Esophagus muscularis mucosa (tissue), 4 donors: ENCODE data around the gene PLAAT3. TPM values are rescaled to one million over a fixed set of nuclear protein-coding genes. Genes with fewer than 3 reads are reported as not detected.

Experiments
- DNase-seq: peaks from one replicate; pipeline ENCODE4 v3.0.0-alpha.2; 2017; ENCODE audit errors: extremely low spot score
- H3K27ac ChIP-seq, 4 donors: fragments of 200-600 bp; sonication (generic); replicated peaks in 1 of 4; 1 replicate in 3 of 4; 2 replicates in 1 of 4; pipeline ENCODE4 v1.5.1; 2016 to 2019; ENCODE audit warnings: mild to moderate bottlenecking in 1 of 4
- H3K27me3 ChIP-seq, 4 donors: fragments of 200-600 bp; sonication (generic); one replicate each; pipeline versions ENCODE4 v1.5.1 to v1.6.0; 2016 to 2019
- H3K36me3 ChIP-seq, 4 donors: fragments of 200-600 bp; sonication (generic); one replicate each; pipeline ENCODE4 v1.5.1; 2016 to 2019
- H3K4me1 ChIP-seq, 4 donors: fragments of 200-600 bp; sonication (generic); one replicate each; pipeline ENCODE4 v1.5.1; 2016 to 2019
- H3K4me3 ChIP-seq, 4 donors: fragments of 200-600 bp; sonication (generic); 1 replicate in 2 of 4; 2 replicates in 2 of 4; pipeline ENCODE4 v1.5.1; 2016 to 2019; ENCODE audit warnings: mild to moderate bottlenecking in 4 of 4, moderate library complexity in 1 of 4
- H3K9me3 ChIP-seq, 4 donors: fragments of 200-600 bp; sonication (generic); 1 replicate in 3 of 4; 2 replicates in 1 of 4; pipeline ENCODE4 v1.5.1; 2016 to 2019
- EP300 ChIP-seq: sonication (generic); formaldehyde crosslinking; IDR thresholded peaks from one replicate; pipeline ENCODE4 v1.6.1; 2017; ENCODE audit warnings: antibody characterized with exemption
- POLR2A ChIP-seq: fragments of 450-650 bp; IDR thresholded peaks from one replicate; pipeline ENCODE4 v1.6.1; 2017; ENCODE audit warnings: antibody characterized with exemption, moderate library complexity, mild to moderate bottlenecking, low read depth
- POLR2AphosphoS5 ChIP-seq, 2 donors: sonication (generic); formaldehyde crosslinking; IDR thresholded peaks; one replicate each; pipeline ENCODE4 v1.6.1; 2017; ENCODE audit warnings: antibody characterized with exemption in 2 of 2
- WGBS: methylation state at CpG from one replicate; pipeline ENCODE4 v1.1.5; 2018; 5-methylcytosine and 5-hydroxymethylcytosine counted together
- intact Hi-C: fragments of 100-400 bp; cut with DNase I; formaldehyde crosslinking; loops from one replicate; pipeline ENCODE4 v1.15.1; 2023
- total RNA-seq, 4 donors: library from RNA; depleted of rRNA; stranded (reverse); fragments of >200 nt; gene quantifications; one replicate each; pipeline versions ENCODE4 v1.1.0 to v1.2.1, GENCODE V29; 2016
- TF ChIP-seq, protein P1 (sequence below), 3 experiments: fragments of 200-600 bp in 2 of 3; fragments of 450-650 bp in 1 of 3; sonication (generic) in 2 of 3; IDR thresholded peaks; one replicate each; pipeline ENCODE4 v1.5.1; 2017 to 2019; ENCODE audit warnings: antibody characterized with exemption in 3 of 3, mild to moderate bottlenecking in 2 of 3, moderate library complexity in 1 of 3

Gene PLAAT3
- total RNA-seq, 4 donors from 2014 or later = 40.3 to 74.8 (median 54.4) TPM

- H3K9me3 ChIP-seq = no peaks in the 10 kb centered on the region
- TF ChIP-seq POLR2A = no peak
- TF ChIP-seq EP300 = no peak
- TF ChIP-seq, protein P1, sequence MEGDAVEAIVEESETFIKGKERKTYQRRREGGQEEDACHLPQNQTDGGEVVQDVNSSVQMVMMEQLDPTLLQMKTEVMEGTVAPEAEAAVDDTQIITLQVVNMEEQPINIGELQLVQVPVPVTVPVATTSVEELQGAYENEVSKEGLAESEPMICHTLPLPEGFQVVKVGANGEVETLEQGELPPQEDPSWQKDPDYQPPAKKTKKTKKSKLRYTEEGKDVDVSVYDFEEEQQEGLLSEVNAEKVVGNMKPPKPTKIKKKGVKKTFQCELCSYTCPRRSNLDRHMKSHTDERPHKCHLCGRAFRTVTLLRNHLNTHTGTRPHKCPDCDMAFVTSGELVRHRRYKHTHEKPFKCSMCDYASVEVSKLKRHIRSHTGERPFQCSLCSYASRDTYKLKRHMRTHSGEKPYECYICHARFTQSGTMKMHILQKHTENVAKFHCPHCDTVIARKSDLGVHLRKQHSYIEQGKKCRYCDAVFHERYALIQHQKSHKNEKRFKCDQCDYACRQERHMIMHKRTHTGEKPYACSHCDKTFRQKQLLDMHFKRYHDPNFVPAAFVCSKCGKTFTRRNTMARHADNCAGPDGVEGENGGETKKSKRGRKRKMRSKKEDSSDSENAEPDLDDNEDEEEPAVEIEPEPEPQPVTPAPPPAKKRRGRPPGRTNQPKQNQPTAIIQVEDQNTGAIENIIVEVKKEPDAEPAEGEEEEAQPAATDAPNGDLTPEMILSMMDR (IDR thresholded peaks at IDR 0.05) = no peak
- no peak for TF ChIP-seq POLR2AphosphoS5 (IDR thresholded peaks at IDR 0.05)
- H3K27me3 ChIP-seq = no peaks in the 10 kb centered on the region
- WGBS = 70% methylated on average over 14 of the region's 14 CpGs
- H3K27ac ChIP-seq = peak overlapping the region; percentile 51 to 92 (median 68)
- DNase-seq = no peak
- H3K4me3 ChIP-seq = no peak overlapping the region
- intact Hi-C loops = loop anchor here (5.0 kb wide), 1 partner anchor 38 kb away; no protein-coding TSS in a partner anchor
- H3K4me1 ChIP-seq = peaks cover 39 to 60% (median 53%) of the 10 kb centered on the region in 4 donors
- peaks cover 0 to 6% (median 1%) of the 10 kb centered on the region in 4 donors for H3K36me3 ChIP-seq
These were observed 3.4 kb downstream of the PLAAT3 start for GRCh38 chr11:63610604-63611394.

DNA sequence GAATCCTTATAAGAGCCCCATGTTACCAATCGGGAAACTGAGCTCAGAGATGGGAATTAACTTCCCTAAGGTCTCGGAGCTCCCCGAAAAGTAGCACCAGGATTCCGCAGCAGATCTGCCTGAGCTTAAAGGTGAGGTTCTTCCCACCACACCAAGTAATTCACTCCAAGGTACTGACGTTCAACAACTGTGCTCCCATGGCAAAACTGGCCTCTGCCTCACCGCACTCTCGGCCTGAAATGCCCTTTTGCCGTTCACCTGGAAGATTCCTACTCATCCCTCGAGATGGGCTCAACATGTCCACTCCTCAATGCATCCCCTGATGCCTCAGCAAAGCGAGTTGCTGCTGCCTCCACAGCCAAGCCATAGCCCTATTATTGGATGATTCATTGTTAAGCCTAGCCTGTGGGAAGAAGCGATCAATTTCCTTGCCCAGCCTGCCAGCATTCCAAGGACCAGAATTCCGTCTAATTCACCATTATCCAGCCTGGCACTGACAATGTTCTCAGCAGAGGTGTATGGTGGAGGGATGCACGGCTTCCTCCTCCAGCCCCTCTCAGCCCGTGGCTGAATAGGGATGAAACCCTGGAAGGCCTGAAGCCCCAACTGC is 4.2 kb downstream of the PLAAT3 start:
- Histone ChIP-seq H3K4me1 (peaks cover 39 to 60% (median 53%) of the 10 kb centered on the region in 4 donors), H3K9me3 (no peaks in the 10 kb centered on the region), H3K27me3 (no peaks in the 10 kb centered on the region), H3K27ac (peak overlapping the region; percentile 51 to 92 (median 68)), H3K36me3 (peaks cover 0 to 12% (median 1%) of the 10 kb centered on the region in 4 donors), H3K4me3 (no peak overlapping the region)
- intact Hi-C loops = loop anchor here (5.0 kb wide), 1 partner anchor 38 kb away; no protein-coding TSS in a partner anchor
- TF ChIP-seq, protein P1 (IDR thresholded peaks at IDR 0.05) = no peak
- TF ChIP-seq EP300 (no peak), POLR2A (no peak), POLR2AphosphoS5 (IDR thresholded peaks at IDR 0.05) (no peak)
- WGBS = 88% methylated on average over 14 of the region's 14 CpGs
- DNase-seq = no peak

GRCh38 chr11:63609536-63609935 is 4.7 kb downstream of the PLAAT3 start:
- peaks cover 0 to 13% (median 1%) of the 10 kb centered on the region in 4 donors for H3K36me3 ChIP-seq
- intact Hi-C loops = no loop called here
- H3K27me3 ChIP-seq = no peaks in the 10 kb centered on the region
- peak overlapping the region; percentile 38 to 92 (median 52) for H3K27ac ChIP-seq
- no peak overlapping the region for H3K4me3 ChIP-seq
- no peaks in the 10 kb centered on the region for H3K9me3 ChIP-seq
- DNase-seq = no peak
- peaks cover 39 to 57% (median 52%) of the 10 kb centered on the region in 4 donors for H3K4me1 ChIP-seq
- TF ChIP-seq POLR2AphosphoS5 (IDR thresholded peaks at IDR 0.05) = no peak
- no peak for TF ChIP-seq POLR2A
- TF ChIP-seq EP300 = no peak
- TF ChIP-seq, protein P1 (IDR thresholded peaks at IDR 0.05) = no peak
- 87% methylated on average over 4 of the region's 4 CpGs for WGBS

- H3K27me3 ChIP-seq = no peaks in the 10 kb centered on the region
- DNase-seq = no peak
- no peak overlapping the region for H3K4me3 ChIP-seq
- H3K27ac ChIP-seq = peak overlapping the region; percentile 38 to 92 (median 52)
- TF ChIP-seq POLR2A (no peak), EP300 (no peak), POLR2AphosphoS5 (IDR thresholded peaks at IDR 0.05) (no peak)
- TF ChIP-seq, protein P1 (IDR thresholded peaks at IDR 0.05) = no peak
- WGBS = 81% methylated on average over 11 of the region's 11 CpGs
- H3K36me3 ChIP-seq = peaks cover 0 to 13% (median 1%) of the 10 kb centered on the region in 4 donors
- intact Hi-C loops = no loop called here
- peaks cover 41 to 63% (median 54%) of the 10 kb centered on the region in 4 donors for H3K4me1 ChIP-seq
- no peaks in the 10 kb centered on the region for H3K9me3 ChIP-seq
These were observed 5.6 kb downstream of the PLAAT3 start for GRCh38 chr11:63608353-63609345.
